Rectal smooth muscle tissue (tissue), 1 donor: ENCODE measurements around the gene SMC6.

Experiments
- H3K27ac ChIP-seq: one replicate; pipeline ENCODE4 v1.7.0; 2013; ENCODE audit warnings: low read depth, low read length, inconsistent platforms
- H3K27me3 ChIP-seq: one replicate; pipeline ENCODE4 v1.7.0; 2013; ENCODE audit warnings: low read length; ENCODE audit not compliant: control insufficient read depth, insufficient read depth
- H3K36me3 ChIP-seq: one replicate; pipeline ENCODE4 v1.7.0; 2013; ENCODE audit warnings: low read length; ENCODE audit not compliant: control insufficient read depth, insufficient read depth
- H3K4me1 ChIP-seq: one replicate; pipeline ENCODE4 v1.7.0; 2013; ENCODE audit warnings: low read length; ENCODE audit not compliant: control insufficient read depth, insufficient read depth
- H3K4me3 ChIP-seq: one replicate; pipeline ENCODE4 v1.7.0; 2013; ENCODE audit warnings: low read length
- H3K9ac ChIP-seq: one replicate; pipeline ENCODE4 v1.7.0; 2013; ENCODE audit warnings: low read length

The SMC6 gene

GRCh38 chr2:17634997-17635396, 118.6 kb downstream of the SMC6 start:
- Histone ChIP-seq H3K27me3 (no peaks in the 10 kb centered on the region), H3K36me3 (no peaks in the 10 kb centered on the region), H3K4me3 (no peak overlapping the region), H3K4me1 (no peaks in the 10 kb centered on the region), H3K9ac (no peak overlapping the region), H3K27ac (no peak overlapping the region)

GRCh38 chr2:17630089-17630488, 123.5 kb downstream of the SMC6 start:
- Histone ChIP-seq H3K4me3 (no peak overlapping the region), H3K27me3 (no peaks in the 10 kb centered on the region), H3K4me1 (no peaks in the 10 kb centered on the region), H3K9ac (no peak overlapping the region), H3K36me3 (no peaks in the 10 kb centered on the region), H3K27ac (no peak overlapping the region)

GRCh38 chr2:17628349-17629261, 125.0 kb downstream of the SMC6 start:
- H3K36me3 ChIP-seq: no peaks in the 10 kb centered on the region
- no peaks in the 10 kb centered on the region for H3K4me1 ChIP-seq
- no peak overlapping the region for H3K9ac ChIP-seq
- H3K27me3 ChIP-seq: no peaks in the 10 kb centered on the region
- H3K4me3 ChIP-seq: no peak overlapping the region
- H3K27ac ChIP-seq: no peak overlapping the region

- no peaks in the 10 kb centered on the region for H3K27me3 ChIP-seq
- H3K4me3 ChIP-seq: no peak overlapping the region
- H3K36me3 ChIP-seq: no peaks in the 10 kb centered on the region
- H3K9ac ChIP-seq: no peak overlapping the region
- H3K27ac ChIP-seq: no peak overlapping the region
- H3K4me1 ChIP-seq: no peaks in the 10 kb centered on the region
Measured at GRCh38 chr2:17627434-17627833, 126.2 kb downstream of the SMC6 start.

GRCh38 chr2:17626986-17627385, 126.6 kb downstream of the SMC6 start:
- Histone ChIP-seq H3K4me3 (no peak overlapping the region), H3K27ac (no peak overlapping the region)

GRCh38 chr2:17625446-17625845, 128.2 kb downstream of the SMC6 start:
- Histone ChIP-seq H3K36me3 (no peaks in the 10 kb centered on the region), H3K4me3 (no peak overlapping the region), H3K9ac (no peak overlapping the region), H3K4me1 (no peaks in the 10 kb centered on the region), H3K27me3 (no peaks in the 10 kb centered on the region), H3K27ac (no peak overlapping the region)

More at GRCh38 chr2:17626986-17627385, 126.6 kb downstream of the SMC6 start:
- H3K9ac ChIP-seq: no peak overlapping the region
- no peaks in the 10 kb centered on the region for H3K27me3 ChIP-seq
- H3K36me3 ChIP-seq: no peaks in the 10 kb centered on the region
- H3K4me1 ChIP-seq: no peaks in the 10 kb centered on the region

GRCh38 chr2:17621781-17622180, 131.8 kb downstream of the SMC6 start:
- Histone ChIP-seq H3K4me3 (no peak overlapping the region), H3K36me3 (no peaks in the 10 kb centered on the region), H3K27ac (no peak overlapping the region), H3K27me3 (no peaks in the 10 kb centered on the region), H3K9ac (no peak overlapping the region), H3K4me1 (no peaks in the 10 kb centered on the region)

- H3K4me1 ChIP-seq: no peaks in the 10 kb centered on the region
- H3K27me3 ChIP-seq: no peaks in the 10 kb centered on the region
- no peak overlapping the region for H3K27ac ChIP-seq
- no peak overlapping the region for H3K4me3 ChIP-seq
- H3K36me3 ChIP-seq: no peaks in the 10 kb centered on the region
- no peak overlapping the region for H3K9ac ChIP-seq
Measured at GRCh38 chr2:17620841-17621240, 132.8 kb downstream of the SMC6 start.

GRCh38 chr2:17620280-17620679, 133.3 kb downstream of the SMC6 start:
- no peaks in the 10 kb centered on the region for H3K4me1 ChIP-seq
- H3K4me3 ChIP-seq: no peak overlapping the region
- H3K27me3 ChIP-seq: no peaks in the 10 kb centered on the region
- H3K36me3 ChIP-seq: no peaks in the 10 kb centered on the region
- no peak overlapping the region for H3K27ac ChIP-seq
- H3K9ac ChIP-seq: no peak overlapping the region

GRCh38 chr2:17617955-17618354, 135.7 kb downstream of the SMC6 start:
- Histone ChIP-seq H3K9ac (no peak overlapping the region), H3K4me1 (no peaks in the 10 kb centered on the region), H3K4me3 (no peak overlapping the region), H3K27me3 (no peaks in the 10 kb centered on the region), H3K36me3 (no peaks in the 10 kb centered on the region), H3K27ac (no peak overlapping the region)

- H3K27me3 ChIP-seq: no peaks in the 10 kb centered on the region
- no peaks in the 10 kb centered on the region for H3K36me3 ChIP-seq
- H3K4me1 ChIP-seq: no peaks in the 10 kb centered on the region
Measured at GRCh38 chr2:17617516-17617915, 136.1 kb downstream of the SMC6 start.

GRCh38 chr2:17616405-17616804, 137.2 kb downstream of the SMC6 start:
- no peaks in the 10 kb centered on the region for H3K36me3 ChIP-seq
- H3K9ac ChIP-seq: no peak overlapping the region
- H3K4me1 ChIP-seq: no peaks in the 10 kb centered on the region
- no peaks in the 10 kb centered on the region for H3K27me3 ChIP-seq
- H3K4me3 ChIP-seq: no peak overlapping the region
- no peak overlapping the region for H3K27ac ChIP-seq

More at GRCh38 chr2:17617516-17617915, 136.1 kb downstream of the SMC6 start:
- Histone ChIP-seq H3K4me3 (no peak overlapping the region), H3K27ac (no peak overlapping the region), H3K9ac (no peak overlapping the region)
